Cardiac fibroblast (primary cell): ENCODE results near the gene PLEKHA5.

ENCODE experiments used
- DNase-seq, 2 donors: peaks; one replicate each; pipeline versions ENCODE4 v3.0.0 to v3.0.0-alpha.2; 2010; ENCODE audit warnings: low read depth in 2 of 2
- H3K4me3 ChIP-seq, 2 donors: replicated peaks in 1 of 2; 1 replicate in 1 of 2; 2 replicates in 1 of 2; pipeline ENCODE4 v1.5.1; 2011; ENCODE audit warnings: low read depth in 2 of 2, low read length in 2 of 2, mild to moderate bottlenecking in 2 of 2, moderate library complexity in 1 of 2
- CTCF ChIP-seq: IDR thresholded peaks from one replicate; pipeline ENCODE4 v1.5.1; 2011; ENCODE audit warnings: low read depth, mild to moderate bottlenecking, low read length, inconsistent platforms

PLEKHA5 gene

GRCh38 chr12:19125325-19125724 is 4.2 kb upstream of the PLEKHA5 start:
- TF ChIP-seq CTCF, result no peak
- no peak overlapping the region for H3K4me3 ChIP-seq
- DNase-seq, result peak; percentile 20 to 59

GRCh38 chr12:19127270-19127669 is 2.3 kb upstream of the PLEKHA5 start:
- no peak overlapping the region for H3K4me3 ChIP-seq
- no peak for TF ChIP-seq CTCF
- DNase-seq, result no peak

GRCh38 chr12:19128485-19128884 is 1.0 kb upstream of the PLEKHA5 start:
- no peak for TF ChIP-seq CTCF
- H3K4me3 ChIP-seq, result no peak overlapping the region
- DNase-seq, result no peak

- H3K4me3 ChIP-seq, result peak overlapping the region; percentile 39 to 43
- peak in 1 of 2 donors; percentile 42 for DNase-seq
- no peak for TF ChIP-seq CTCF
Observed at GRCh38 chr12:19129122-19129485, 429 bp upstream of the PLEKHA5 start.

GRCh38 chr12:19130224-19131024 is 891 bp downstream of the PLEKHA5 start:
- TF ChIP-seq CTCF, result no peak
- peak in 1 of 2 donors; percentile 19 for DNase-seq

GRCh38 chr12:19131025-19131444 is 1.5 kb downstream of the PLEKHA5 start:
- TF ChIP-seq CTCF, result no peak
- H3K4me3 ChIP-seq, result peak overlapping the region; percentile 84 to 99
- peak; percentile 54 to 73 for DNase-seq

More at GRCh38 chr12:19130224-19131024, 891 bp downstream of the PLEKHA5 start:
- peak overlapping the region; percentile 84 to 99 for H3K4me3 ChIP-seq

- no peak for DNase-seq
- no peak overlapping the region for H3K4me3 ChIP-seq
- TF ChIP-seq CTCF, result no peak
Observed at GRCh38 chr12:19138551-19138950, 9.0 kb downstream of the PLEKHA5 start.
